GM19372 (cell line): ENCODE measurements around the gene FAM209A.
"Not testable (repeated sequence)": the region's sequence is repeated elsewhere in the genome, so short reads cannot be mapped to it uniquely, and the experiment has no call there.

Source experiments
- ATAC-seq: cut with Tn5 transposase; IDR thresholded peaks from one replicate; pipeline ENCODE4 v1.9.1; 2021; ENCODE audit warnings: mild to moderate bottlenecking, low read depth, moderate library complexity; ENCODE audit not compliant: unreplicated experiment

The FAM209A gene, protein sequence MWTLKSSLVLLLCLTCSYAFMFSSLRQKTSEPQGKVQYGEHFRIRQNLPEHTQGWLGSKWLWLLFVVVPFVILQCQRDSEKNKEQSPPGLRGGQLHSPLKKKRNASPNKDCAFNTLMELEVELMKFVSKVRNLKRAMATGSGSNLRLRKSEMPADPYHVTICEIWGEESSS

DNA sequence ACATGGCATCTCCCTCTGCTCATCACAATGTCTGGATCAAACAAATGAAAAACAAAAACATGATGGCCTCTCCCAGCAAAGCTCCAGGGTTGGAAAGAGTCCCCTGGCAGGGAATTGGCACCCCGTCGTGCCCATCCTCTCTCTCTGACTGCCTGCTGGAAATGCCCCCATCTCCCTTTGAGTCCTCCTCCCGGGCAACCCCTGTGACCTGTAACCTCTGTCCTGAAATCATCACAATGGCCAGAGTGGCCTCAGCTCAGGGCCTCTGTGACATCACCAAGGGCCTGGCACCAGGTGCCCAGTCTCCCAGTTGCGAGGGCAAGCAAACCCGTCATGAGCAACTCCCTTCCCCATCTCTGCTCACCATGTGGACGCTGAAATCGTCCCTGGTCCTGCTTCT lies at the start of gene FAM209A:
FAM209A (plus strand) TSS at position 301 of the 400 bp plus-strand sequence; CDS start at position 366, 65 bp downstream.
- not testable (repeated sequence) for ATAC-seq

DNA sequence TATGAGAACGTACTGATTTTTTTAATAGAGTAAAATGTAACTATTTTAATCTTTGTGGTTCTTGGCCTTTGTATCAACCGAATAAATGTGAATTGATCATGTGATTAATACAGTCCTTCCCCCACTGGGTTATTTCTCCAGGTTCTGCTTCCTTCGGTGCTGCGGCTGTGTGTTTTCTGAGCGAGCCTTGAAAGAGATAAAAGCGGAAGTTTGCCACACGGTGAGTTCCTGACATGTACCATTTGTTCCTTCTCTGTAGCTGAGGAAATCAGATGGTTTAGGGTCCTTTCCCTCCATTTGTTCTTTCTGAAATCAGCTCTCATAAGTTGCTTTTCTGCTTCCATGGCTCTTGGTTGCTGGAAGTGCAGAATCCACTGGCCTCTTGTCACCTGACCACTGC lies 40.6 kb upstream of the FAM209A start:
- no peak for ATAC-seq

GRCh38 chr20:56487216-56487615 lies 37.3 kb upstream of the FAM209A start:
- ATAC-seq = no peak

GRCh38 chr20:56488566-56488965 lies 36.0 kb upstream of the FAM209A start:
- no peak for ATAC-seq

GRCh38 chr20:56501116-56501515 lies 23.4 kb upstream of the FAM209A start:
- ATAC-seq = no peak

- ATAC-seq = no peak
Observed at GRCh38 chr20:56503916-56504315, 20.6 kb upstream of the FAM209A start.

DNA sequence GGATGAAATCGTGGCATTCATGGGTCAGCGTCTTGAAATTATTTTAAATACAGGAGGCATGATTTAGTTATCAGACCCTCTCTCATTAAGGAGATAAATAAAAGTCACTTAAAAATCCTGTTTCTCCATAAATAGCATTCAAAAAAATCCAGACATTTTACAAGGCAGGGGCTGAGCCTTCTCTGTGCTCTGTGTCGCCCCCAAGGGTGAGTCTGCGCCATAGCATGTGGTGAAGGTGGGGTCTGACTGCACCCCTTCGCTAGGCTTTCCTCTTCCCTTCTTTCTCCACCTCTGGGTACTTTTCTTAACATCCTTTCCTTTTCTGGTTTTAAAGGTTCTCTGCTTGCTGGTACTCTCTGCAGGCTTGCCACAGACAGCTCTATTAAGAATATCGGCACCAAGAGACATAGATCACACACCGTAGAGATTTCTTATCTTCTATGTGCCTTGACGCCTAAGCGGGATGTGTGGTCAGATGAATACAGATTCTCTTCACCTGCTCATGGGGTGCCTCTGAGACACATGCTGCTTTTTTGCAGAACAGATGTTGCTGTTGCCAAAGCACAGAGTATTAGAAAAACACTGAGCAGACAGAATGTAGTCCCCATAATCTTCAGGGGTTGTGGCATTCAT lies 20.1 kb upstream of the FAM209A start:
- ATAC-seq = no peak

DNA sequence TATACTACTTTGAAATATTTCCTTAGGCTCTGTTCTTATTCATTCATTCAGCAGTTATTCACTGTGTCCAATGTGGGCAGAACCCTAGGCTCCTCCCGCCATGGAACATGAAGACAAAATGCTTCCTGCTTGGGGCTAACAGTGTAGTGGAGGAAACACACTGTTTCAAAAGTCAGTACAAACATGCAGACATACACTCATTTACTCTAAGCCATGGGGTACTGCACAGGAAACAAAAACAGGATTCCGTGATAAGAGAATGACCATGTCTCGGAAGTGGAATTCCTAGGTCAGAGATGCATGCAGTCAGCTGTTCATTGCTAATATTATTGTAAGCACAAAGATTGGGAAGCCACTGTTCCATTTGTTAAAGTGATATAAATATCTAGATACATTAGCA lies 18.4 kb upstream of the FAM209A start:
- ATAC-seq = no peak

GRCh38 chr20:56511926-56512325 lies 12.6 kb upstream of the FAM209A start:
- no peak for ATAC-seq

DNA sequence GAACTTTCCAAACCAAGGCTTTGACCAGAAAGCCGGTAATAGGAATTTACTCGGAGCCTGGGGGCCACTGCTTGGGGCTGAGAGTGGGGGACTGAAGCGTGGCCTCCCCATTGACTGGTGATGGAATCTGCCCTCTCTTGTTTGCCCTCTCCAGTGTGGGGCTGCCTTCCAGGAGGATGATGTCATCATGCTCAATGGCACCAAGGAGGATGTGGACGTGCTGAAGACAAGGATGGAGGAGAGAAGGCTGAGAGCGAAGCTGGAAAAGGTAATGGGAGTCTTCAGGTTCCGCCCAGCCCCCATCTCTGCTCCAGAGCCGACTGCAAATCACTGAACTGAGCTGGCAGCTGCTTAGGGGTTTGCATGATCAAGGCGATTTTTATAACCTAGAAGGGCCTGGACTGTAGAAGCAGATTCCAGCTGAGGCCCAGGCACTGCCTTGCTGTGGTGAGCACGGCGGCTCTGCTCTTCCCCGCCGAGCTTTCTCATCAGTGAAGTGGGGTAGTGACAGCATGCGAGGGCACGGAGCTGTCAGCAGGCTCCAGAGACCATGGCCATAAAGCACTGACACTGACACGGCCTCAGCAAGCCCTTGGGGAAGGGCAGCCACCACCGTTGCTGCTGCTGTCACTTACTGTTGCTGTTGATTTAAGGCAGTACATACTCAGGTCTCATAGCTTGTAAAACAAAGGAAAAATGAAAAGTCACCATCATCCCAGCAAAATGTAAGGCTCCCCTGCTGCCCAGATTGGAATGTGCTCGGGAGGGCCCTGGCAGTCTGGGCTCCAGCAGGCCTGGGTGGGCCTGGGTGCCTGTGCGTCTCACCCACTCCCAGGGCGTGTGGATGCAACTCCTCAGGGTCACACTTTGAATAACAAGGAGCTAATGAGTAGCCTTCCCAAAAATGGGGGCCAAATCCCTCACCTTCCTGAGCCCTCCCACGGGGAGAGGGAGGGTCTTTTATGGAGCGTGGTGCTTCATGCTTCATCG lies 11.1 kb upstream of the FAM209A start:
- ATAC-seq = no peak

DNA sequence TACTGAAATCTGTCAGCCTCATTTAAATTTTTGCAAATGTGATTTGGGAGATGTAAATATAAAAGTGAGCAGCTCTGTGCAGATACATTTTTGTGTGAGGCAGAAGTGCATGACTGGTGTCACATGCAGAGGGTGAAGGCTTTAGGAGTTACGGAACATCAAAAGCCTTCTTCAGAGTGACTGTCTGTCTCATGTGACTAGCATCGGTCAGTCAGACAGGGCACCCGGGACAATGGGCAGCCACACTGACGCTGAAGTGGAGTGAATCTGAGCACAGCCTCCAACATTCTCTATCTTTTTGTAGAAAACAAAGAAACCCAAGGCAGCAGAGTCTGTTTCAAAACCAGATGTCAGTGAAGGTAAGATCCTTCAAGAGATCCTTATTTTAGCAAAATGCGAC lies 7.9 kb upstream of the FAM209A start:
- ATAC-seq = no peak

DNA sequence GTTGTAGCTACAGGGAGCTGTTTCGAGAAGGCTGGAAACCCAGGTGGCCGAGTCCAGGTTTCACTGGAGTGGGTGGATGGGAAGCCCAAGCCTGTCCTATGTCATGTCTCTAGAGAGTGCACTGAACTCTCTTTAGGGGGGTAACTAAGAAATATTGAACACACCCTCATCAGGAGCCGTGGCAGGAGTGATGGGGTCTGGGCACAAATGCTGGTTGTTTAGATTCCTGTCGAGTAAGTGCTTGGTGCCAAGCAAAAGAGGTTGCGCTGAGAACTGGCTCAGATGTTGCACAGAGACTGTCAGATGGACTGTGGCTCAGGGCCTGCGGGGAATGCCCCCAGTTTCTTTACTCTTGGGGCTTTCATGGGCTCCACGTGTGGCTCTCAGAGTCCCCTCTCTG lies 7.3 kb upstream of the FAM209A start:
- no peak for ATAC-seq

DNA sequence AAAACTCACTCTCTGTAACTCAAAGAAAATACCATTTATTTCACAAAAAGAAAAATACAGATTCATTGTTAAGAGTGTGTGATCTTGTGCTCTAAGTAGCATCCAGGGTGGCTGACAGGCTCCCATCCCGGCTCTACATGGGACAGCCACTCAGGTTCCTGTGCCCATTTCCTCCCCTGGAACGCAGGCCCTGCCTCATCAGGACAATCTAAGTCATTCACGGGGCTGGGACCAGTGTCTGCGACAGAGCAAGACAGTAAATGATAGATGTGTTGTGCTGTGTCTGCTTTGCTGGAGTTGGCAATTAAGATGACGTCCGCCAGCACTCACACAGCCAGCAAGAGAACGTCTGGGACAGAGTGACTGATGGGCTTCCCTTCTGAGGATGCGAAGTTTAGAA lies 6.9 kb upstream of the FAM209A start:
- ATAC-seq = no peak

DNA sequence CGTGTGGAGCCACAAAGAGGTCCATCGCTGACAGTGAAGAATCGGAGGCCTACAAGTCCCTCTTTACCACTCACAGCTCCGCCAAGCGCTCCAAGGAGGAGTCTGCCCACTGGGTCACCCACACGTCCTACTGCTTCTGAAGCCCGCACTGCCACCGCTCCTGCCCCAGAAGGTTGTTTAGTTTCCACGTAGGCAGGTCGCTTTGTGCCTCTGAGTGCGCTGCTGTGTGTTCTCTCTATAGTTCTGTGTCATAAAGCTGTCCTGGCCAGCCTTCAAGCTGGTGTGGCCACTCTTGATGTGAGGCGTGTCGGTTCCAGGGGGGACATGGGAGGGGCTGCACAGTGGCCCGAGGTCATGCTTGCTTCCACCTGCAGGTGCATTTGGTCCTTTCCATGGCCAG lies 6.4 kb upstream of the FAM209A start:
- no peak for ATAC-seq

GRCh38 chr20:56518721-56519398 lies 5.7 kb upstream of the FAM209A start:
- ATAC-seq = no peak

DNA sequence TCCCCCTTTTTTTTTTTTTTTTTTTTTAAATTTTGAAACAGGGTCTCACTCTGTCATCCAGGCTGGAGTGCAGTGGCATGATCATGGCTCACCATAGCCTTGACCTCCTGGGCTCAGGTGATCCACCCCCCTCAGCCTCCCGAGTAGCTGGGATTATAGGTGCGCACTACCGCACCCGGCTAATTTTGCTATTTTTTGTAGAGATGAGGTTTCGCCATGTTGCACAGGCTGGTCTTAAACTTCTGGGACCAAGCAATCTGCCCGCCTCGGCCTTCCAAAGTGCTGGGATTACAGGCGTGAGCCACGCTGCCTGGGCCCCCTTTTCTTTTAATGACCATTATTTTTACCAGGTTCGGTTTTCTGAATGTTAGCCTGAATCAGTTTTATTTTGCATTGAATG lies 5.0 kb upstream of the FAM209A start:
- no peak for ATAC-seq

DNA sequence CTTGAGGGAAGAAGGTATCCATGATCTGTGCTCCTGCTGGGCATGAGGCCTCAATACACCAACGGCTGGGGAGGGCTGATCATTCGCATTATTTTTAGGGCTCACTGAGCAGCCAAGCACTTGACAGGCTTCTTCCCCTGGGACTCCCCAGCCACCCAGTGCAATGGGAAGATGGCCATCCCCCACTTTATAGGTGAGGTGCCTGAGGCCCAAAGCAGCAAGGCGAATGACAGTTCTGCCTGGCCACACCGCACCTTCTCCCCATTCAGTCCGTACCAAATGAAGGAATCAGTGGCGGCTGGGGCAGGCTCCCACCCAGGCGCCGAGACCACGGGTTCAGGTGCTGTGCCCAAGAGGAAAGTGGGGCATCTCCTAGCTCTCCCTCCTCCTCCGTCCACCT lies 4.4 kb upstream of the FAM209A start:
- ATAC-seq = no peak

GRCh38 chr20:56520746-56521354 lies 3.7 kb upstream of the FAM209A start:
- not testable (repeated sequence) for ATAC-seq

- no peak for ATAC-seq
Observed at GRCh38 chr20:56522311-56522710, 2.2 kb upstream of the FAM209A start.

GRCh38 chr20:56527521-56527920 lies 3.0 kb downstream of the FAM209A start:
- ATAC-seq = no peak
